Lower leg skin (tissue), 3 donors: ENCODE measurements around the gene TFRC.

ENCODE experiments used
- POLR2A ChIP-seq, 2 donors: fragments of 450-650 bp; IDR thresholded peaks; one replicate each; pipeline ENCODE4 v1.6.1; 2016 to 2017; ENCODE audit warnings: antibody characterized with exemption in 2 of 2, mild to moderate bottlenecking in 1 of 2, moderate library complexity in 1 of 2
- TF ChIP-seq, protein P1 (sequence below), 3 donors: fragments of 450-650 bp; IDR thresholded peaks; one replicate each; pipeline ENCODE4 v1.5.1; 2016; ENCODE audit warnings: antibody characterized with exemption in 3 of 3, mild to moderate bottlenecking in 3 of 3, moderate library complexity in 2 of 3

- TF ChIP-seq, protein P1, sequence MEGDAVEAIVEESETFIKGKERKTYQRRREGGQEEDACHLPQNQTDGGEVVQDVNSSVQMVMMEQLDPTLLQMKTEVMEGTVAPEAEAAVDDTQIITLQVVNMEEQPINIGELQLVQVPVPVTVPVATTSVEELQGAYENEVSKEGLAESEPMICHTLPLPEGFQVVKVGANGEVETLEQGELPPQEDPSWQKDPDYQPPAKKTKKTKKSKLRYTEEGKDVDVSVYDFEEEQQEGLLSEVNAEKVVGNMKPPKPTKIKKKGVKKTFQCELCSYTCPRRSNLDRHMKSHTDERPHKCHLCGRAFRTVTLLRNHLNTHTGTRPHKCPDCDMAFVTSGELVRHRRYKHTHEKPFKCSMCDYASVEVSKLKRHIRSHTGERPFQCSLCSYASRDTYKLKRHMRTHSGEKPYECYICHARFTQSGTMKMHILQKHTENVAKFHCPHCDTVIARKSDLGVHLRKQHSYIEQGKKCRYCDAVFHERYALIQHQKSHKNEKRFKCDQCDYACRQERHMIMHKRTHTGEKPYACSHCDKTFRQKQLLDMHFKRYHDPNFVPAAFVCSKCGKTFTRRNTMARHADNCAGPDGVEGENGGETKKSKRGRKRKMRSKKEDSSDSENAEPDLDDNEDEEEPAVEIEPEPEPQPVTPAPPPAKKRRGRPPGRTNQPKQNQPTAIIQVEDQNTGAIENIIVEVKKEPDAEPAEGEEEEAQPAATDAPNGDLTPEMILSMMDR (IDR thresholded peaks at IDR 0.05) = no peak
- TF ChIP-seq POLR2A (IDR thresholded peaks at IDR 0.05) = no peak
Measured at GRCh38 chr3:196048922-196049598, 32.8 kb downstream of the TFRC start.
